DND-41 (cell line): ENCODE data around the gene IPO7.

Source experiments
- EZH2 ChIP-seq: IDR thresholded peaks from 3 replicates; pipeline ENCODE4 v1.6.1; 2012; ENCODE audit warnings: borderline replicate concordance, low read depth, mild to moderate bottlenecking, moderate library complexity, low read length, inconsistent platforms; ENCODE audit not compliant: severe bottlenecking
- TF ChIP-seq, protein P1 (sequence below): IDR thresholded peaks from 2 replicates; pipeline ENCODE4 v1.5.1; 2012; ENCODE audit warnings: borderline replicate concordance, low read length, moderate library complexity, mild to moderate bottlenecking; ENCODE audit not compliant: poor library complexity, severe bottlenecking; ENCODE audit errors: extremely low read depth

DNA sequence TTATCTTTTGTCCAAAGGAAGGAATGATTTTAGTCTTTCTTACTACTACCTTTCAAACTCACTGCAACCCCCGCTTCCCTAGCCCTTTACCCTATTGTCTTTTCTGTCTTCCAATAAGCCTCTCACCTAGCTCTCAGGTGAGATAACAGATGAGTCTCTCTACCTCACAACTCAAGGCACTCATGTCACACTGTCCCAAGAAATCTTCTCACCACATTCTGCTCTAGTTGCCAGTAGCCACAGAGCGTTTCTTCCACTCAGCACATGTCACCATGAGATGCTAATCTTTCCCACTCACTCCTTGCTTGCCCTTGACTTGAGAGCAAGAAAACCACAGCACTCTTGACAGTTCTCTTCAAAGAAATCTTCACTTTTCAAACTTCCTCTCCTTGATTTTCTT is 37.4 kb upstream of the IPO7 start:
- TF ChIP-seq, protein P1, sequence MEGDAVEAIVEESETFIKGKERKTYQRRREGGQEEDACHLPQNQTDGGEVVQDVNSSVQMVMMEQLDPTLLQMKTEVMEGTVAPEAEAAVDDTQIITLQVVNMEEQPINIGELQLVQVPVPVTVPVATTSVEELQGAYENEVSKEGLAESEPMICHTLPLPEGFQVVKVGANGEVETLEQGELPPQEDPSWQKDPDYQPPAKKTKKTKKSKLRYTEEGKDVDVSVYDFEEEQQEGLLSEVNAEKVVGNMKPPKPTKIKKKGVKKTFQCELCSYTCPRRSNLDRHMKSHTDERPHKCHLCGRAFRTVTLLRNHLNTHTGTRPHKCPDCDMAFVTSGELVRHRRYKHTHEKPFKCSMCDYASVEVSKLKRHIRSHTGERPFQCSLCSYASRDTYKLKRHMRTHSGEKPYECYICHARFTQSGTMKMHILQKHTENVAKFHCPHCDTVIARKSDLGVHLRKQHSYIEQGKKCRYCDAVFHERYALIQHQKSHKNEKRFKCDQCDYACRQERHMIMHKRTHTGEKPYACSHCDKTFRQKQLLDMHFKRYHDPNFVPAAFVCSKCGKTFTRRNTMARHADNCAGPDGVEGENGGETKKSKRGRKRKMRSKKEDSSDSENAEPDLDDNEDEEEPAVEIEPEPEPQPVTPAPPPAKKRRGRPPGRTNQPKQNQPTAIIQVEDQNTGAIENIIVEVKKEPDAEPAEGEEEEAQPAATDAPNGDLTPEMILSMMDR, result no peak
- no peak for TF ChIP-seq EZH2
